Nephron progenitor cell (in vitro differentiated cells): ENCODE measurements around the gene RIMBP2.

Experiments
- DNase-seq: peaks from one replicate; pipeline ENCODE4 v3.0.0; 2021
- H3K27ac Mint-ChIP-seq: 2 replicates; pipeline ENCODE4 v1.8.0; 2021; ENCODE audit warnings: mild to moderate bottlenecking, moderate library complexity, mixed read lengths
- H3K27me3 Mint-ChIP-seq: 2 replicates; pipeline ENCODE4 v1.8.0; 2021; ENCODE audit warnings: mild to moderate bottlenecking, low read depth, mixed read lengths; ENCODE audit not compliant: poor library complexity
- H3K36me3 Mint-ChIP-seq: 2 replicates; pipeline ENCODE4 v1.8.0; 2021; ENCODE audit warnings: low read depth, mixed read lengths
- H3K4me1 Mint-ChIP-seq: 2 replicates; pipeline ENCODE4 v1.8.0; 2021; ENCODE audit warnings: mixed read lengths
- H3K4me3 Mint-ChIP-seq: 2 replicates; pipeline ENCODE4 v1.8.0; 2021; ENCODE audit warnings: mild to moderate bottlenecking, moderate library complexity, mixed read lengths
- H3K9me3 Mint-ChIP-seq: 2 replicates; pipeline ENCODE4 v1.8.0; 2021; ENCODE audit warnings: mild to moderate bottlenecking, moderate library complexity, mixed read lengths
- CTCF ChIP-seq: fragments of 200-600 bp; sonication (generic); IDR thresholded peaks from 2 replicates; pipeline ENCODE4 v1.5.0; 2021; ENCODE audit warnings: antibody characterized with exemption

Gene RIMBP2

GRCh38 chr12:130620281-130620680 is 95.8 kb downstream of the RIMBP2 start:
- H3K9me3 Mint-ChIP-seq: peaks cover 8% of the 10 kb centered on the region
- DNase-seq: no peak
- no peaks in the 10 kb centered on the region for H3K36me3 Mint-ChIP-seq
- H3K4me1 Mint-ChIP-seq: peaks cover 15% of the 10 kb centered on the region
- H3K4me3 Mint-ChIP-seq: no peak overlapping the region
- H3K27me3 Mint-ChIP-seq: peaks cover 18% of the 10 kb centered on the region
- no peak overlapping the region for H3K27ac Mint-ChIP-seq
- no peak for TF ChIP-seq CTCF

- TF ChIP-seq CTCF: no peak
- Mint-ChIP-seq H3K4me1 (peaks cover 17% of the 10 kb centered on the region), H3K27me3 (peaks cover 13% of the 10 kb centered on the region), H3K36me3 (no peaks in the 10 kb centered on the region), H3K9me3 (peaks cover 8% of the 10 kb centered on the region), H3K27ac (no peak overlapping the region), H3K4me3 (no peak overlapping the region)
- no peak for DNase-seq
These were observed 96.6 kb downstream of the RIMBP2 start for GRCh38 chr12:130619385-130620001.

- TF ChIP-seq CTCF: no peak
- no peaks in the 10 kb centered on the region for H3K36me3 Mint-ChIP-seq
- H3K4me3 Mint-ChIP-seq: no peak overlapping the region
- H3K27ac Mint-ChIP-seq: no peak overlapping the region
- peaks cover 9% of the 10 kb centered on the region for H3K27me3 Mint-ChIP-seq
- no peak for DNase-seq
- H3K4me1 Mint-ChIP-seq: peaks cover 37% of the 10 kb centered on the region
- H3K9me3 Mint-ChIP-seq: no peaks in the 10 kb centered on the region
These were observed 98.9 kb downstream of the RIMBP2 start for GRCh38 chr12:130617219-130617618.

GRCh38 chr12:130615861-130616345 is 100.2 kb downstream of the RIMBP2 start:
- no peak for TF ChIP-seq CTCF
- peaks cover 9% of the 10 kb centered on the region for H3K27me3 Mint-ChIP-seq
- peaks cover 44% of the 10 kb centered on the region for H3K4me1 Mint-ChIP-seq
- no peak overlapping the region for H3K4me3 Mint-ChIP-seq
- H3K36me3 Mint-ChIP-seq: no peaks in the 10 kb centered on the region
- no peak overlapping the region for H3K27ac Mint-ChIP-seq
- H3K9me3 Mint-ChIP-seq: no peaks in the 10 kb centered on the region
- DNase-seq: no peak

- Mint-ChIP-seq H3K27ac (no peak overlapping the region), H3K36me3 (no peaks in the 10 kb centered on the region), H3K9me3 (no peaks in the 10 kb centered on the region), H3K4me3 (no peak overlapping the region), H3K27me3 (peaks cover 6% of the 10 kb centered on the region), H3K4me1 (peaks cover 46% of the 10 kb centered on the region)
- no peak for DNase-seq
- no peak for TF ChIP-seq CTCF
These were observed 101.6 kb downstream of the RIMBP2 start for GRCh38 chr12:130614530-130614905.

- H3K9me3 Mint-ChIP-seq: no peaks in the 10 kb centered on the region
- no peak for TF ChIP-seq CTCF
- H3K4me1 Mint-ChIP-seq: peaks cover 48% of the 10 kb centered on the region
- peak overlapping the region; percentile 97 for H3K27ac Mint-ChIP-seq
- H3K36me3 Mint-ChIP-seq: no peaks in the 10 kb centered on the region
- no peak for DNase-seq
- peaks cover 9% of the 10 kb centered on the region for H3K27me3 Mint-ChIP-seq
- H3K4me3 Mint-ChIP-seq: peak overlapping the region; percentile 6
These were observed 102.1 kb downstream of the RIMBP2 start for GRCh38 chr12:130613831-130614529.
